GM10248 (cell line): Measurements from ENCODE around the gene POLR2H.

Experiments
- CTCF ChIA-PET: fragments of 300-600 bp; sonication (Branson Sonifier 250); formaldehyde crosslinking; extraction: SDS; loops from one replicate; lab custom pipeline; 2021; ENCODE audit warnings: antibody characterized with exemption; lab: Yijun Ruan, JAX
- POLR2A ChIA-PET: fragments of 350-650 bp; sonication (Branson Sonifier 250); formaldehyde crosslinking; extraction: SDS; loops from one replicate; lab custom pipeline; 2020; ENCODE audit warnings: antibody characterized with exemption; lab: Yijun Ruan, JAX
- DNase-seq: peaks from one replicate; pipeline ENCODE4 v3.0.0; 2012; ENCODE audit errors: extremely low spot score
- TF ChIP-seq, protein P1 (sequence below): IDR thresholded peaks from 2 replicates; pipeline ENCODE4 v1.5.1; 2012; ENCODE audit warnings: mild to moderate bottlenecking, low read depth; ENCODE audit errors: extremely low read depth, missing control alignments, control extremely low read depth

The POLR2H gene

DNA sequence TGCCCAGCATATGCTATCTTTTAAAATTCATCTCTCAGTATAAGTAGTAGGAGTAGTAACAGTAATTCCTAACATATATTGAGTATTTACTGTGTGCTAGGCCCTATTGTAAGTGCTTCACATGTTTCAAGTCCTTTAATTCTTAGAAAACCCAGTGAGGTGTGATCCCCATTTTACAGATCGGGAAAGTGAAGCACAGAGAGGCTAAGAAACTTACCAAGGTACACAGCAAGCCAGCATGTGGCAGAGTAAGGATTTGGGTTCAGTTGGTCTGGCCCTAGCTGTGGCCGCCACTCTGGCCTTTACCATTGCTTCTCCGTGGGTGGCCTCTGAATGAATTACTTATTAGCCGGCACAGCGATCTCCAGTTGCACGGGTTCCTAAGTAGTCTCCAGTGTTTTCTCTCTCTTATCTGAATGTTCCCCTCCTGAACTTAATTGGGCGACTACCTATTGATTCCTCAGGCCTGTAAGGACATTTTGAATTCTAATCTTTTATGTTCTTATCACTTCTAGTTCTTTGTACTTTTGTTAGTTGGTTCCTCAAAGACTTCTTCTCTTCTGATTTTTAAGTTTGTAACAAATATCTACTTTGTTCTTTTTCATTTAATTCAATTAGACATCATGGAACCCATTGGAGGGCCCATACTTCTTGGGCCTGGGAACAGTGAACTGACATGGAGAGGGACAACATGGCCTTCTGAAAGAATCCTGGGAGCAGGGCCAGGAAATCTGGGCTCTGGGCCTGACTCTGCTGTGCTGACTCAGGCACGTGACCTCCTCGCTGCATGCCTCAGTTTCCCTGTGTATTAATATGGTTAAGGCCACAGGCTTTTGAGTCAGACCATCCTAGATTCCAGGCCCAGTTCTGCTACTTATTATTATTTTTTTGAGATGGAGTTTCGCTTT is 11.7 kb upstream of the POLR2H start:
- DNase-seq: no peak
- TF ChIP-seq, protein P1, sequence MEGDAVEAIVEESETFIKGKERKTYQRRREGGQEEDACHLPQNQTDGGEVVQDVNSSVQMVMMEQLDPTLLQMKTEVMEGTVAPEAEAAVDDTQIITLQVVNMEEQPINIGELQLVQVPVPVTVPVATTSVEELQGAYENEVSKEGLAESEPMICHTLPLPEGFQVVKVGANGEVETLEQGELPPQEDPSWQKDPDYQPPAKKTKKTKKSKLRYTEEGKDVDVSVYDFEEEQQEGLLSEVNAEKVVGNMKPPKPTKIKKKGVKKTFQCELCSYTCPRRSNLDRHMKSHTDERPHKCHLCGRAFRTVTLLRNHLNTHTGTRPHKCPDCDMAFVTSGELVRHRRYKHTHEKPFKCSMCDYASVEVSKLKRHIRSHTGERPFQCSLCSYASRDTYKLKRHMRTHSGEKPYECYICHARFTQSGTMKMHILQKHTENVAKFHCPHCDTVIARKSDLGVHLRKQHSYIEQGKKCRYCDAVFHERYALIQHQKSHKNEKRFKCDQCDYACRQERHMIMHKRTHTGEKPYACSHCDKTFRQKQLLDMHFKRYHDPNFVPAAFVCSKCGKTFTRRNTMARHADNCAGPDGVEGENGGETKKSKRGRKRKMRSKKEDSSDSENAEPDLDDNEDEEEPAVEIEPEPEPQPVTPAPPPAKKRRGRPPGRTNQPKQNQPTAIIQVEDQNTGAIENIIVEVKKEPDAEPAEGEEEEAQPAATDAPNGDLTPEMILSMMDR: no peak
- CTCF ChIA-PET: interaction anchor here (1.5 kb wide), 1 partner anchor 22 kb away, joined by 4 read pairs; no protein-coding TSS in a partner anchor
- POLR2A ChIA-PET: interaction anchor here (1.5 kb wide), 1 partner anchor 11 kb away, joined by 4 read pairs; no protein-coding TSS in a partner anchor

DNA sequence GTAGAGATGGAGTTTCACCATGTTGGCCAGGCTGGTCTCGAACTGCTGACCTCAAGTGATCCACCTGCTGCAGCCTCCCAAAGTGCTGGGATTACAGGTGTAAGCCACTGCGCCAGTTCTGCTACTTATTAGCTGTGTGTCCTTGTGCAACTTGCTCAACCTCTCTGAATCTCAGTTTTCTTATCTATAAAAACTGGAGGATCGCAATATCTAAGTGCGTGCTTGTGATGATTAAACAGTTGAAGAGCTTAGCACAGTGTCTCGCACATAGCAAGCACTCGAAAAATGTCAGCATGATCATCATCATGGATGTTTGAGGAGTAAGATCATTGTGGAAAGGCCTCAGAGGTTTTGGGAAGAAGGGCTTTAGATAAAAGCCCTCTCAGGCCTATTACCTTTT is 10.9 kb upstream of the POLR2H start:
- POLR2A ChIA-PET: interaction anchor here (1.5 kb wide), 1 partner anchor 12 kb away, joined by 4 read pairs; no protein-coding TSS in a partner anchor
- CTCF ChIA-PET: interaction anchor here (1.1 to 1.5 kb wide), 3 partner anchors 21 to 211 kb away, joined by 3 to 4 read pairs (median 4); partner anchors contain the start of gene EPHB3
- TF ChIP-seq, protein P1: no peak
- no peak for DNase-seq

- ChIA-PET CTCF (interaction anchor here (1.1 to 3.1 kb wide), 5 partner anchors 20 to 210 kb away, joined by 3 to 31 read pairs (median 4); partner anchors contain the start of gene EPHB3), POLR2A (interaction anchor here (1.5 kb wide), 1 partner anchor 13 kb away, joined by 4 read pairs; no protein-coding TSS in a partner anchor)
- TF ChIP-seq, protein P1: no peak
- DNase-seq: no peak
Observed at GRCh38 chr3:184351511-184352148, 9.9 kb upstream of the POLR2H start.

DNA sequence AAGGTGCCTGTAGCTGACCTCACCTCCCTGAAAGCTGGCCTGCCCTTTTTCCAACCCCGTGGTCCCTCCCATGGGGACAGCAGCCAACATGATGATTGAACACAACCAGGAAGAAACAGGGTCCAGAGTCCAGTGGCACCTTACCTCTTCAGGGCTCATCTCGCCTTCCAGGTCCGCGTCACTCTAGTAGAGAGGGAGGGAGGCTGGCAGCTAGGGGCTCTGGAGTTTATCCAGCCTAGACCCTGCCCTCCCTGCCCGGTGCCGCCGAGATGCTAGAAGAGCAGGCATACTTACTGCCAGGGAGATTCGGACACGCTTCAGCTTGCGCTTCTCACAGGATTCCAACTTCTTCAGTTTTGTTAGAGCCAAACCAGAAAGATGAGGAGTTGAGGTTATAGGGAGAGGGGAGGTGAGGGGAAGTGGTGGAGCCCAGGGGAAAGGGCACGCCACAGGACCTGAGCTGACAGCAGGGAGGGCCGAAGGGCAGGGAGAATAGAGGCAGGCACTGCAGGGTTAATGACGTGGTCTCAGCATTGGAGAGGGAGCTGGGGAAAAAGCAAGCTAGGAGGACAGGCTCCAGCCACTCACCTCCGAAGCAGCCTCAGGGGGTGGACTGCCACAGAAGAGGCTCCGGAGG is 9.2 kb upstream of the POLR2H start:
- CTCF ChIA-PET: interaction anchor here (1.2 to 3.3 kb wide), 4 partner anchors 11 to 162 kb away, joined by 3 to 31 read pairs (median 14); no protein-coding TSS in a partner anchor
- no peak for DNase-seq
- TF ChIP-seq, protein P1: no peak
- POLR2A ChIA-PET: no interaction called here

DNA sequence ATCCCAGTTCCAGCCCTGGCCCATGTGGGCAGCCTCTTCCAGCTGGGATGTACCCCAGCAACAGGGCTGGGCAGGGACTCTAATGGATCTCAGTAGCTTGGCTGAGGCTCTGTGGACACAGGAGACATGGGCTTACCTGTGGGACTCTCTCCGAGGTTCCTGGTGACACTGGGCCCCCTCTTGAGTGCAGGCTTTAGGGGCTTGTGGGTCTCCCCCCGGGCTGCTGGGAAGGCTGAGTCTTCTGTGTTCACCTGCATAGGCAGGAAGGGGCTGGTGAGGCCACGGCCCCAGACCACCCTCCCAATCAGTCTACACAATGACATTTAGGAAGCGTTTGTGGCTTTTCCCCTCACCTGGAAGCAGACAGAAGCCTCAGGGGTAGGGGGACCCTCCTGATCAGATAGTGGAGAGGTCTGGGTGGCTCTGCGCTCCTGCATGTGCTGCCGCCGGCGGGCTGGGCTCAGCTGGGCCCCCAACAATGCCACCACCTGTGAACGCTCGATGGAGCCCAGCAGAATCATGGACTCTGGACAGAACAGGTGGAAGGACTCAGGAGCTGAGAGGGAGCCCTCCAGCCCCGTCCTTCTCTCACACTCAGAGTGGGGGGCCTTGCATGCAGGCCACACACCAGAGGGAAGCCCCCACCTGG is 8.5 kb upstream of the POLR2H start:
- TF ChIP-seq, protein P1: no peak
- DNase-seq: no peak
- CTCF ChIA-PET: interaction anchor here (0.8 to 3.3 kb wide), 18 partner anchors 8 to 198 kb away, joined by 3 to 31 read pairs (median 4); partner anchors contain the start of genes CLCN2, FAM131A and POLR2H
- POLR2A ChIA-PET: no interaction called here
